SK-MEL-5 (cell line): ENCODE data around the gene GUCY1A1. TPM values are rescaled to one million over a fixed set of nuclear protein-coding genes. Genes with fewer than 3 reads are reported as not detected.

Source experiments
- DNase-seq: peaks from one replicate; pipeline ENCODE4 v3.0.0-alpha.2; 2016; ENCODE audit warnings: low read depth, low spot score
- in situ Hi-C: cut with HindIII; loops from 2 replicates; pipeline ENCODE4 v1.10.0; 2016; ENCODE audit warnings: low sequenced_read_pairs, high pct_unique_total_duplicates, low pct_unique_long_range_greater_than_20kb
- total RNA-seq: library from RNA; depleted of rRNA; stranded (reverse); fragments of >200 nt; shearing (Covaris generic); gene quantifications from 2 replicates; pipeline ENCODE4 v1.2.3, GENCODE V29; 2014

Gene GUCY1A1
- total RNA-seq, 1 experiment from 2014 or later, result 0.24 TPM

DNA sequence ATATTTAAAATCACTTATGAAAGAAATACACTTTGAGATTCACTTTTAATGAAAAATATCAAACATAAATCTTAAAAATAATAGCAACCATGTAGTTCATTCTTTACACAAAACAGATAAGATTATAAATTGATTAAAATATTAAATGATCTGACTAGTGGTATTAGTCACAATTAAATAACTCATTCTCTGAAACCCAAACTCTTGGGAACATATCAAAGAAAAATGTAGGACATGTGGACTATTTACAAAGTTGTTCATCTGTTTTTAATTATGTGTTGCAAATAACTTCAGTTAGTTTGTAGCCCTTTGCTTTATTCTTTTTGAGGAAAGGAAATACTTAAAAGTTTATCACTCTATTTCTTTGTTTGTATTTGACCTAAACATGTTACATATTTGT, 9.5 kb upstream of the GUCY1A1 start:
- no peak for DNase-seq
- in situ Hi-C loops, result no loop called here

- no peak for DNase-seq
- in situ Hi-C loops, result no loop called here
These were observed 8.5 kb upstream of the GUCY1A1 start for GRCh38 chr4:155657985-155658680.

DNA sequence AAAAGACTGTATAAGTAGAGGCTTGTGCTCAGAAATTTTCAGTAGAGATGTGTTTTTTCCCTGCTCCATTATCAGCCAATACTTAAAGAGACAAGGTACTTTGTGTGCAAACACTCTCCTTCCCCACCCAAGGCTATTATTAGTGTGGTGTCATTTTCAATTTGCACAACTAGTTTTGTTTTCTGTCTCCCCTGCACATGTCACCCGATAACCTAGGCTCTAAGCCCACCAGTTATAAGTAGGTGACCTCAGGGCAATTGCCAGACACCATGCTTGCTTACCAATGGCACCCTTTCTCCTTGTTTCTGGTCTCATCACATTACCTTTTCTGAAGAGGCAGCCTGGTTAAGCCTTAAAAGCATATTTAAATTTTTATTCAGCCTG, 8.0 kb upstream of the GUCY1A1 start:
- DNase-seq, result no peak
- in situ Hi-C loops, result no loop called here

- in situ Hi-C loops, result no loop called here
- no peak for DNase-seq
These were observed 7.5 kb upstream of the GUCY1A1 start for GRCh38 chr4:155659176-155659575.

DNA sequence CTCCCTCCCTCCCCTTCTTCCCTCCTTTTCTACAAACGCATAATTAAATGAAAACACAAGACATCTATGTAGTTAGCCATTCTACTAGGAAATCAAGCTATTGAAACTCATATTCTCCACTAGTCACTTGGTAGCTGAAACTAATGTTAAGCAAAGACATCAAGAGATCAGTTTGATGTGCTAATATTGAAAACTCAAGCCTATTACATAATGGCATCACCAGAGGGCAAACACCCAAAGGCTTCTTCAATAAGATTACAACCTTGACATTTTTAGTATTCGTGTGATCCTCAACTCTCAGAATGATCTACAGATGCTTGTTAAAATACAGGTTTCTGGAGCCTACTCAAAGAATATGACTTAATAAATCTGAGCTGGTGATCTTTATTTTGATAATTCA, 6.2 kb upstream of the GUCY1A1 start:
- in situ Hi-C loops, result no loop called here
- DNase-seq, result no peak

- DNase-seq, result no peak
- in situ Hi-C loops, result no loop called here
These were observed 1.6 kb upstream of the GUCY1A1 start for GRCh38 chr4:155665054-155665453.

GRCh38 chr4:155667222-155667567, 547 bp downstream of the GUCY1A1 start:
- in situ Hi-C loops, result no loop called here

DNA sequence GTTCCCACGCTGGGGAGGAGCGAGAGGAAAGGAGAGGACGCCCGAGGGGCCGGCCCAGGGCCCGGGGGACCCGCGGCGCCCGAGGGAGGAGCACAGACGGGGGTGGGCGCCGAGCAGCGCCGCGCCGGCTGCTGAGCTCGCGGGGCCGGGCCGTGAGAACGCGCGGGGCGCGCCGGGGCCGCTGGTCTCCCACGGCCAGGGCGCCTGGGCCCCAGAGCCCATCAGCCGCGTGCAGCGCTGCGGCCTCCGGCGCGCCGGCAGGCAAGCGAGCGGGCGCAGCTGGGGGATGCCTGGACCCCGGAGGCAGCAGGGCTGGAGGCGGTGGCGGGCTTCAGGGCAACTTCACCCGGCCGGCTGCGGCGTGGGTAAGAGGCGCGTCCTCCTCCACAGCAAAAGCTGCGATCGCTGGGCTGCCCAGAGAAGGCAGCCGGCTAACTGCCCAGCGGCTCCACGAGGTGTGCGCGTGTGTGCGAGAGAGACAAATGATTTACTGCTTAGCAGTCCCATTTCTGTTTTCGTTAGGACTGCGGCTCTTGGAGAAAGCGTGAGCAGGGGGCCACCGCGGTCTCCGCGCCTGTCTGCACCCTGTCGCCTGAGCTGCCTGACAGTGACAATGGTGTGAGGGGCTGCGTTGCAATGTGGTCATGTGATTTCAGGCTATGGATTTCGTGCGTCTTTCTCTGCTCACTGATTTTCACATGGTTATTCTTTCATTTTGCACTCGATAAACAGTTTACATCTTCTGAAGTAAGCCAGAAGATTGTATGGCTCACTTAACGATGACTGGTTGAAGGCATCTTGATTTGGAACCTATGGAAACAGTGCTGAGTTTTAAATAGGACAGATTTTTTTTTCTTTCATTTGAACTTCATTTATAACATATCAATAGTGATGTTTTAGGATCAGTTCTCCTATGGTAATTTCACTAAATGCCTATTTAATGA, 1.2 kb downstream of the GUCY1A1 start:
- DNase-seq, result peak; percentile 5
- in situ Hi-C loops, result no loop called here

More at GRCh38 chr4:155667222-155667567, 547 bp downstream of the GUCY1A1 start:
- no peak for DNase-seq

DNA sequence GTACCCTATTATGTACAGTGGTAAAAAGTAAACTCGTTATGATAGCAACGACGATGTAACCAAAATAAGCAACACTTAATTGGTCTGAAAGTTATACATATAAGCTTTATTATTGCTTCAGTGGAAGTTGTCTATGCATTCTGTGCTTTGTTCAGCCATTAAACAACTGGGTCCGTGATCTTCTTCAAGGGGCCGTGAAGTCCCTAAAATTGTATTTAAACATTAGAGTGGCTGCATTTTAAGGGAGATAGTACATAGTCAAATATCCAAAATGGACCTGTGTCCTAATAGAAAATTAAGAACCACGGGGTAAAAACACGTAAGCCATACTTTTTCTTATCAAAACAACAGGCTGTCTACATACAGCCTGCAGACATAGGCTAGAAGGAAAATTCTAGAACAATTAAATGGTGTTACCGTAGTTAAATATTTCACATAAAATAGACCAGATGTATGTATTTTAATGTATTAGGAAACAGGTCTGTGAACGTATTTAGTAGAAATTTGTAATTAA, 2.1 kb downstream of the GUCY1A1 start:
- in situ Hi-C loops, result no loop called here
- DNase-seq, result no peak

- in situ Hi-C loops, result no loop called here
These were observed 5.7 kb downstream of the GUCY1A1 start for GRCh38 chr4:155672342-155672741.

DNA sequence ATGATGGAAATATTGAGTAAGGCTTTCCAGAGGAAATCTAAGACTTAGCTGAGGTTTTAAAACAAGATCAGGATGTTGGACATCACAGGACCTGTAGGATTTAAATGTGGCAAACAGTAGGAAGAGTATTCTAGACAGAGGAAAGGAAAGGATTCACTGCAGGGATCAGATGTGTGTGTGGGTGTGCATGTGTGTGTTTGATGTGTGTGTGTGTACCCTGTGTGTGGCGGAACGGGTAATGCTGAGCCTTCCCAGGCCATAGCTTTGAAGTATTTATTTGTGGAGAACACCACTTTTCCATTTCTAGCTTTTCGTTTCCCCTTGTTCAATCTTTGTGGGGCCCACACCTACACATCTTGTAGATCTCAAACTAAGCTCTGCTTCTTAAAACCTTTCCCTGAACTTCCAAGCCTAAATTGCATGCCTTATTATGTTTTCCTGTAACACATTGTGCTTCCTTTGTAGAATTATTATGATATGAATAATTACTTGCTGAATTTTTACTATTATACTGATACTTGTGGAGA, 6.9 kb downstream of the GUCY1A1 start:
- in situ Hi-C loops, result no loop called here
- no peak for DNase-seq

More at GRCh38 chr4:155672342-155672741, 5.7 kb downstream of the GUCY1A1 start:
- no peak for DNase-seq

DNA sequence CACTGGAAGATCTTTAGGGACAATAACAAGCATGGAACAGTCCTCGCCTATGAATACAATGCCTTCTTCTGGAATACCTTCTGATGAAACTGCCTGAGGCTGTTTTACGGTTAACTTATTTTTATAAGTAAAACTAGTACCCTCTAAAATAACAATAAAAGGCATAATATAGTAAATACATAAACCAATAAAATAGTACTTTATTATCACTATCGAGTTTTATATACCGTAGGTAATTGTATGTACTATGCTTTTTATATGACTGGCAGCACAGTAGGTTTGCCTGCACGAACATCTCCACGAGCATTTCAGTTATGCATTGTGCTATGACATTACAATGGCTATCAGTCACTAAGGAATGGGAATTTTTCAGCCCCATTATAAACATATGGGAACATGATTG, 8.0 kb downstream of the GUCY1A1 start:
- DNase-seq, result no peak
- in situ Hi-C loops, result no loop called here

GRCh38 chr4:155675709-155676429, 9.2 kb downstream of the GUCY1A1 start:
- in situ Hi-C loops, result no loop called here

GRCh38 chr4:155676430-155676825, 9.8 kb downstream of the GUCY1A1 start:
- in situ Hi-C loops, result no loop called here
- no peak for DNase-seq

More at GRCh38 chr4:155675709-155676429, 9.2 kb downstream of the GUCY1A1 start:
- DNase-seq, result no peak

GRCh38 chr4:155678011-155678410, 11.4 kb downstream of the GUCY1A1 start:
- no peak for DNase-seq
- in situ Hi-C loops, result no loop called here

- no peak for DNase-seq
- in situ Hi-C loops, result no loop called here
These were observed 12.7 kb downstream of the GUCY1A1 start for GRCh38 chr4:155679343-155679742.

DNA sequence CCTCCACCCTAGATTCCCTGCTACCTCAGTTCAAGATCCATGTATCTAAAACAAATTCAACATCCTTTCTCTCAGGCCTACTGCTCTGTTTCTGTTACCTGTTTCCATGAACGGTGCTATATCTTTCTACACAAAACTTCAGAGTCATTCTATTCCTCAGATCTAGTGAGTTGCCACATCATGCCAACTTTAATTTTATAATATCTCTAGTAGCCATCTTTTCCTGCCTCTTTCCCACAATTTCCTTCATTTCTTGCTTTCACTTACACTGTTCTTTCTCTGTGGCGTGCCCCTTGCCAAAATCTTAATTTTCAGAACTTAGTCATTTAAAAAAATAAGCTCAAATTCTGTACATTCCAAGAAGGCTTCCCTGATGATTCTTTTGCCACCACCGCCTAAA, 15.2 kb downstream of the GUCY1A1 start:
- in situ Hi-C loops, result no loop called here
- no peak for DNase-seq

DNA sequence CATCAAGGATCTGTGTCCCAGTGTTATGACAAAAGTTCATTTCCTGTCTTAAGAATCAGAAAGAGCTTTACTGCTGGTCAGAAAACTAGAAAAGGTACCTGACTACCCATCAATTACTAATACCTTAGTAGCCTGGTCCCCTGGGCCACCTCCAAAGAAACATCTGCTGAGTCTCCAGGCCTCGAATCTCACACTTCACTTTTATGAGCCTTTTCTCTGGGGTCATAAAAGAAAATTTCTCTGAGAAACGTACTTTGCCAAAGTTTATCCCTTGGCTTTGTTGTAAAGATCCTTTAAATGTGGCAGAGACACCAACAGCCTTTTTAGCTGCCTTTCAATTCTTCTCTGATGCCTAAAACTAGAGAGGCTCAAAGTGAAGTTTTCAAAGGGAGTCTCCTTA, 17.8 kb downstream of the GUCY1A1 start:
- in situ Hi-C loops, result no loop called here
- DNase-seq, result no peak
